Activated T-cell treated with anti-CD3 and anti-CD28 coated beads, Interleukin-2, amount 50 U/mL, for 4 hours (primary cell): ENCODE results near the gene CRHBP. TPM values are rescaled to one million over a fixed set of nuclear protein-coding genes. Genes with fewer than 3 reads are reported as not detected.
"Not testable (repeated sequence)": the region's sequence is repeated elsewhere in the genome, so short reads cannot be mapped to it uniquely, and the experiment has no call there.

Experiments used
- ATAC-seq, 2 donors: fragments of 200-7000 bp; cut with Tn5 transposase; one replicate each; pipeline ENCODE4 v1.10.0; 2021
- DNase-seq: peaks from one replicate; pipeline ENCODE4 v3.0.0-alpha.2; 2020
- H3K27me3 Mint-ChIP-seq: one replicate; pipeline ENCODE4 v1.8.0; 2021; ENCODE audit warnings: low read depth, mixed read lengths
- H3K36me3 Mint-ChIP-seq: one replicate; pipeline ENCODE4 v1.8.0; 2022; ENCODE audit warnings: mixed read lengths; ENCODE audit not compliant: insufficient read depth
- H3K4me1 Mint-ChIP-seq: one replicate; pipeline ENCODE4 v1.8.0; 2021; ENCODE audit warnings: low read depth, mixed read lengths
- H3K4me3 Mint-ChIP-seq: one replicate; pipeline ENCODE4 v1.8.0; 2021; ENCODE audit warnings: mild to moderate bottlenecking, moderate library complexity, mixed read lengths
- H3K9me3 Mint-ChIP-seq: one replicate; pipeline ENCODE4 v1.8.0; 2021; ENCODE audit warnings: mixed read lengths
- total RNA-seq, 3 donors: library from RNA; stranded (reverse); gene quantifications; one replicate each; pipeline ENCODE4 v1.2.1, GENCODE V29; 2021

CRHBP gene
- total RNA-seq, 3 donors from 2014 or later, result not detected

DNA sequence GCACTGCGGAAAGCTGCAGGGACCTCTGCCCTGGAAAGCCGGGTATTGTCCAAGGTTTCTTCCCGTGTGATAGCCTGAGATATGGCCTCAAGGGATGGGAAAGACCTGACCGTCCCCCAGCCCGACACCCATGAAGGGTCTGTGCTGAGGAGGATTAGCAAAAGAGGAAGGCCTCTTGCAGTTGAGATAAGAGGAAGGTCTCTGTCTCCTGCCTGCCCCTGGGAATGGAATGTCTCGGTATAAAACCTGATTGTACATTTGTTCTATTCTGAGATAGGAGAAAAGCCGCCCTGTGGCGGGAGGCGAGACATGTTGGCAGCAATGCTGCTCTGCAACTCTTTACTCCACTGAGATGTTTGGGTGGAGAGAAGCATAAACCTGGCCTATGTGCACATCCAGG is 7.6 kb upstream of the CRHBP start:
- not testable (repeated sequence) for H3K9me3 Mint-ChIP-seq, ATAC-seq, H3K4me3 Mint-ChIP-seq, H3K36me3 Mint-ChIP-seq, H3K4me1 Mint-ChIP-seq, DNase-seq
- H3K27me3 Mint-ChIP-seq, result peaks cover 11% of the 10 kb centered on the region

DNA sequence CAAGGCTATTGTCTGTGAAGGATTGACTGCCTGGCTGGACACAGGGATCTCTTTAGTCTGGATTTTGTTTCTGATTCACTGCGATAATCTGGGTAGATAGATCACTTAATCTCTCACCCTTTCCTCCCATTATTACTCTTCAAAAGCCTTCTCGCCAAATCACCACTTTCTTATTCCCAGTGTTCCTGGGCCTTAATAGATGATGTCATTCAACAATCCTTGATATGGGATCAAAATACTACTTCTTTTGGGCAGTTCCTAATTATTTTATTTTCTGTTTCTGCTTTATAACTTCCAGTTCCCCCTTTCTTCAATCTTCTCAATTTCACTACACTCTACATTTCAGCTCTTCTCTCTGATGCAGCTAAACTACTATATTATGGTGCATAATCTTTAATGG is 6.8 kb upstream of the CRHBP start:
- Mint-ChIP-seq H3K27me3 (peaks cover 11% of the 10 kb centered on the region), H3K4me3 (no peak overlapping the region), H3K36me3 (no peaks in the 10 kb centered on the region), H3K9me3 (no peaks in the 10 kb centered on the region), H3K4me1 (no peaks in the 10 kb centered on the region)
- ATAC-seq, result no peak
- no peak for DNase-seq

DNA sequence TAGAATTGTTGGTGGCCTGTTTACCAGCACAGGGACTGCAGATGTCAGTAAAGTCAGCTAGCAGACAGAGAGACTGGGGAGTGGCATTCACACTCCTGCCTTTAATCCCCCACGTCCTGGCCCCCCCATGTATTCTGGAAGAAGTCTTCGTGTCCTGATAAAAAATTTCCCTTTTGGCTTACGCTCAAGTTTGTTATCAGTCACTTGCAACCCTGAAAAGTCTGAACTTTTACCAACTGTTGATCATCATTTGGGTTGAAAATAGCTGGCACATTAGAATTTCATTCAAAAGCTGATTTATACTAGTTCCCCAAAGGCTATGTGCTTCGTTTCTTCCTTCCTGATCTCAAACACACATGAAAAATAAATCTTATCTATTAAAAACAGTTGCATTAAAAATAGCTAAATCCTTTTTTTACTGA is 5.8 kb upstream of the CRHBP start:
- no peak overlapping the region for H3K4me3 Mint-ChIP-seq
- DNase-seq, result no peak
- H3K36me3 Mint-ChIP-seq, result no peaks in the 10 kb centered on the region
- ATAC-seq, result no peak
- H3K4me1 Mint-ChIP-seq, result no peaks in the 10 kb centered on the region
- H3K9me3 Mint-ChIP-seq, result no peaks in the 10 kb centered on the region
- H3K27me3 Mint-ChIP-seq, result peaks cover 13% of the 10 kb centered on the region

DNA sequence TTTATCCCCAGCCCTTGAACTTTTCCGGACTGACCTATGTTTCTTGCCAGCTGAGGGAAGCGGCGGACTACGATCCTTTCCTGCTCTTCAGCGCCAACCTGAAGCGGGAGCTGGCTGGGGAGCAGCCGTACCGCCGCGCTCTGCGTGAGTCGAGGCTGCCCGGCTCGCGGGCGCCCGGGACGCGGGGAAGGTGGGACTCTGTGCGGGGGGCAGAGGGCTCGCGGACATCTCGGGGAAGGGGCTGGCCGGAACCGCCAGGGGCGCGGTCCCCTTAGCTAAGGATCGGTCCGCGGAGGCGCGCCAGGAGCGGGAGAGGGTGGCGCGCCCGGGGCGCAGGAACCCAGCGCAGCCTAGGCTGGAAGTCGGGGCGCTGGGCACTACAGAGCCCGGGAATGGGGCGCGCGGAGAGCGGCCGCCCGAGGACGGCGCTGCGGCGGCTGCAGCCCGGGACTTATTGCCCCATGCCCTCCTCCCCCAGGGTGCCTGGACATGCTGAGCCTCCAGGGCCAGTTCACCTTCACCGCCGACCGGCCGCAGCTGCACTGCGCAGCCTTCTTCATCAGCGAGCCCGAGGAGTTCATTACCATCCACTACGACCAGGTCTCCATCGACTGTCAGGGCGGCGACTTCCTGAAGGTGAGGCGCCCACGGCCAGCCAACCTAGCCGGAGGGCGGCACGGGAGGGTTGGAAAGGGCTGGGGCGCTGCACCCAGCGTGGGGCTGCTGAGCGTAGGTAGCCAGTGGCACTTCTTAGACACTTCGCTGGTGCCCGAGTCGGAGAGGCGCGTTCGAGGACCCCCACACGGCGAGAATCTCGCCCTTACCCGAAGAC is 922 bp downstream of the CRHBP start:
- Mint-ChIP-seq H3K9me3 (no peaks in the 10 kb centered on the region), H3K27me3 (peaks cover 35% of the 10 kb centered on the region), H3K4me3 (no peak overlapping the region), H3K36me3 (no peaks in the 10 kb centered on the region), H3K4me1 (peaks cover 3% of the 10 kb centered on the region)
- DNase-seq (no peak), ATAC-seq (peak in 1 of 2 donors; percentile 53)

DNA sequence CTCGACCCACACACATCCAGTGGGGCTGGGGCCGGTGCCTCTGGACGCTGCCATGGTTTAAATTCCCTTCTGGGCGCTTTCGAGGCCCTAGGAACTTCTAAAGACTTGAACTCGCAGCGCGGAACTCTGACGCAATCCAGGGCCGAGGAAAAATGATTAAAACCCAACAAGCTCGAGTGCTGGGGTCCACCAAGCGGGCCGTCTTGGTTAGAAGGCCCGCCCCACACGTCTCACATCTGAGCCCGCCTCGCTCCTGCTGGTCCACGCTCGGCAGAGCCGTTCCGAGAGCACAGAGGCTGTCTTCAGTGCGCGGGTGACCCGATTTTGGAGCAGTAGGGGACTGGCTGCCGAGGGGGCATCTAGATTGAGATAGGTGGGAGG is 1.5 kb downstream of the CRHBP start:
- no peaks in the 10 kb centered on the region for H3K9me3 Mint-ChIP-seq
- no peaks in the 10 kb centered on the region for H3K36me3 Mint-ChIP-seq
- H3K27me3 Mint-ChIP-seq, result peaks cover 35% of the 10 kb centered on the region
- DNase-seq (no peak), ATAC-seq (no peak)
- peaks cover 3% of the 10 kb centered on the region for H3K4me1 Mint-ChIP-seq
- H3K4me3 Mint-ChIP-seq, result no peak overlapping the region

DNA sequence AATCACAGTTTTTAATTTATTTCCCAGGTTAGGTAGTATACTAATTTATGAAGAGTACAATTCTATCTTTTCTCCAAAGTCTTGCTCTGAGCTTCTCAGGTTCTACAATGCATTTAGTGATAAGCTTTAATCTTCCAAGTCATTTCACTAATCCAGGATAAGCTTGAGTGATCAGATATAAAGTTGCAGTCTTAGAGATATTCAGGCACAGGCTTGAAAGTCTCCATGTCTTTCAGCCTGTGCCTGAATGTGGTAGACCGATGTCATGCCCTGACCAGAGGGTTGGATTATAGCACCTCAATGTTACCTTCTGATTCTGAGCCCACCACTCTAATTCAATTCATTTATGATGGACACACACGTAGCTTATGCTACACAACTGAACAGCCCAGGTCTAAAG is 3.2 kb downstream of the CRHBP start:
- Mint-ChIP-seq H3K9me3 (no peaks in the 10 kb centered on the region), H3K4me3 (no peak overlapping the region), H3K36me3 (no peaks in the 10 kb centered on the region), H3K4me1 (peaks cover 10% of the 10 kb centered on the region), H3K27me3 (peaks cover 35% of the 10 kb centered on the region)
- DNase-seq, result no peak
- ATAC-seq, result no peak

DNA sequence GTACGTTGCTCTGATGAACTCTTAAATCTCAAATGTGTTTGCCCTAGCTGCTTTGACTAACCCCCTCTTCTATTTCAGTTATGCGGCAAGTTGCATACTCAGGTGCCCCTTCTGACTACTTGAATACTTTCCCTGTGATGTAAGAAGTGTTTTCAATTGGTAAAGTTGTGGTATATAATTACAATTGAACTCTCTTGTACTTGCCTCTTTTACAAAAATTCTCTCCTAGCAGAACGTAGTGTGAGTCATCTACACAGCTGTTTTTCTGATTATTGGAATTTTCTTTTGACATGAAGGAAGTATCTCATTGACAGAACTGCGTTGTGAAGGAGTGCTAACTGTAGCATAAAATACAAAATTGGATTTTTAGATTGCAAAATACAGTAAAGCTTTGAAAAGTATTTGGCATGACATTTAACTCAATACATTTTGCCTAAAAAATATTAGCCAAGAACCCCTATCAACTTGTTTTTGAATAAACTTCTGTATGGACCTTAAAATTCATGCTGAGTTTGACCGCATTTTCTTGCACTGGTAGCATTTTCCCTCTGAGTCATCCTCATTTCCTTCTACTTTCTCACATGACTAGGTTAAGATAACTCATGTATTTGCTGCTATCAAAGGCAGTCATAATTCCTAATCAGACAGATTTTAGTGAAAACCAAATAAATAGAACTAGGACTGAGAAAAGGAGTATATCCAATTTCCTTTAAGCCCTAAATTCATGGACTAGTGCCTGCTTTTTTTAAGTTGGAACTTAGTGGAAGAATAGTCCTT is 6.3 kb downstream of the CRHBP start:
- no peaks in the 10 kb centered on the region for H3K9me3 Mint-ChIP-seq
- ATAC-seq, result peak in 1 of 2 donors; percentile 50
- no peak overlapping the region for H3K4me3 Mint-ChIP-seq
- peaks cover 20% of the 10 kb centered on the region for H3K27me3 Mint-ChIP-seq
- H3K4me1 Mint-ChIP-seq, result peaks cover 8% of the 10 kb centered on the region
- no peak for DNase-seq
- H3K36me3 Mint-ChIP-seq, result no peaks in the 10 kb centered on the region

DNA sequence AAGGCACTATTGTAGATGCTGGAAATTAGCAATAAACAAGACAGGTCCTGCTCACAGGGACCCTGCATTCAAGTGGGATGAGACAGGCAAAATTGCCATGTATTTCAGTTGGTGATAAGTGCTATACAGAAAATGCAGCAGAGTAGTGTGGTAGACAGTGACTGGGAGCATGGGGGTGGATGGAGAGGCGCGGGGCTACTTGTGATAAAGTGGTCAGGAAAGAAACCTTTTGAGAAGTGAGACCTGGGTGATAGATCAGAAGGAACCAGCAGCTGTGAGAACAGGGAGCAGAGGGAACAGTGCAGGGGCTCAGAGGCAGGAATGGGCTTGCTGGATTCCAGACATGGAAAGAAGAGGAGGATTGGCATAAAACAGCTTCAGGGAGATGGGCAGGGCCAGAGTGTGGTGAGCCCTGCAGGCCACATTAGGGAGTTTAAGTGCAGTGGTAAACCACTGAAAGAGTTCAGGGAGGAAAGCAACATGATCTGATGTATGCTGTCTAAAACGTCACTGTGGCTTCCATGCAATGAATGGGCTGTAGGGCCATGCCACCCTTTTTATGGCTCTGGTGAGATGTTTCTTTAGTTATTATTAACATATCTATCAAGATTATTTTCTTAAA is 7.3 kb downstream of the CRHBP start:
- Mint-ChIP-seq H3K4me1 (peaks cover 8% of the 10 kb centered on the region), H3K9me3 (no peaks in the 10 kb centered on the region), H3K36me3 (no peaks in the 10 kb centered on the region), H3K4me3 (no peak overlapping the region), H3K27me3 (peaks cover 10% of the 10 kb centered on the region)
- ATAC-seq, result no peak
- no peak for DNase-seq

DNA sequence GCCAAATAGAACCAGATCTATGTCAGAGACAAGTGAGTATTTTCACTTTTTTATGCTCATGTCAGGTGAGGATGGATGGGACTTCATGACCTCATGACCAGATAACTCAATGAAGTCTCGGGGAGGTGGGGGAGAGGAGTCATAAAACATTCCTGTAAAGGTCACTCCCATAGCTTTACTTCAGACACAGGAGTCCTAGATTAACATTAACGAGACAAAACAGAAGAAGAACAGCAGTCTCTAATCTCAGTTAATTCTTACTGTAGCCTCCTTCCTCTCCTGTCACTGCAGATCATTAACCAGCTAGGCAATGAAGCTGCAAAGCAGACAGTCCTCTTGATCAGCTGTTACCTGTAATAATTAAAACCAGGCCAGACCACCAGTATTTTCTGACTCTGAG is 11.2 kb downstream of the CRHBP start:
- DNase-seq, result no peak
- Mint-ChIP-seq H3K4me3 (no peak overlapping the region), H3K4me1 (peaks cover 8% of the 10 kb centered on the region), H3K9me3 (no peaks in the 10 kb centered on the region), H3K36me3 (no peaks in the 10 kb centered on the region), H3K27me3 (peaks cover 2% of the 10 kb centered on the region)
- ATAC-seq, result no peak

DNA sequence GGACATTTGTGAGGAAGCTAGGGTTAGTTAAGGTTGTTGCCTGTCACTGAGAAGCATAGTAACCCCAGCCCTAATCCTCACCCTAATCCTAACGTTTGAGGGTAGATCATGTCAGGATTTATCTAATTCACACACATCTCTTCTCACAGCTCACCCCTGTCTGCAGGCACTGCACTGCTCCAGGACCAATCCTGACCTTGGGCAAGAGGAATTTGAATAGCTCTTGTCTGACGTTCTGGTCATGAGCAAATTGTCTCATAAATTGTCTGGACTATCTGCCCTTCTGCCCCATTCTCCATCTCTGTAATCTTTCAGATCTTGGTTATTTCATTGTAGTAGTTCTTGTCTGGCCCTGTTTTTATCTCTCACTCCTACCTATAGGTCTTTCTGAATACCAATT is 18.7 kb downstream of the CRHBP start:
- DNase-seq (no peak), ATAC-seq (no peak)
- H3K4me3 Mint-ChIP-seq, result no peak overlapping the region
- H3K4me1 Mint-ChIP-seq, result no peaks in the 10 kb centered on the region
- no peaks in the 10 kb centered on the region for H3K36me3 Mint-ChIP-seq
- H3K27me3 Mint-ChIP-seq, result peaks cover 10% of the 10 kb centered on the region
- H3K9me3 Mint-ChIP-seq, result no peaks in the 10 kb centered on the region

DNA sequence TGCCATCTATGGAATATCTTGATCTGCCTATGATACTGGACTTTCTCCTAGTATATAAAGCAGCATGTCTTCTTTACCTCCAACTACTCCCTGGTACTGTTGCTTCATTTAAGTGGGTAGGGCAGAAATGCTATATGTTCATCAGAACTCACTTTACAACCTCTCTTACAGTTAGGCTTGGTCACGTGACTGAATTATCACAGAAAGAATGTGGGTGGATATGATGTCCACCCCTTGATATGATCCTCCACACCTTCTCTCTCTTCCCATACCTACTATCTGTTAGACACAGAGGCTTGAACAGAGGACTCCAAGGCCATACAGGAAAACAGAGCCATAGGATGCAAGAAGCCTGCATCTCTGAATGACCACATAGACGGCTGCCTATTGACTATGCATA is 19.8 kb downstream of the CRHBP start:
- no peaks in the 10 kb centered on the region for H3K9me3 Mint-ChIP-seq
- no peak for ATAC-seq
- no peak overlapping the region for H3K4me3 Mint-ChIP-seq
- no peaks in the 10 kb centered on the region for H3K36me3 Mint-ChIP-seq
- no peak for DNase-seq
- no peaks in the 10 kb centered on the region for H3K4me1 Mint-ChIP-seq
- H3K27me3 Mint-ChIP-seq, result peaks cover 10% of the 10 kb centered on the region

DNA sequence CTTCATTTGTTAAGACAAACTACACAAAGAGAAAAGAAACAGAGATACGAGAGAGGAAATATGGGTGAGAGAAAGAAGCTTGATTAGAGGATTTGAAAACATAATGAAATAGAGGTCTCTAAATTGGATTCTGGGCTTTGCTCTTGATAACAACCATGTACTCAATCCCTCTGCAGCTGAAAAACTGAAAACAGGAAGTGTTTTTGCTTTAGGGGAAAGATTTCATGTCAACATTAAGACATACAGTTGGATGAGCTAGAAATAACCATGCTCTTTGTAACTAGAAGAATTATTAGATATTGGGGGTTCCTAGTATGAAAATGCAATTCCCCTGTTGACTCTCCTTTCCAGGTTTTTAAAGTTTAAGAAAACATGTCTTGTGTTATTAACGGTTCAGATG is 21.9 kb downstream of the CRHBP start:
- Mint-ChIP-seq H3K9me3 (no peaks in the 10 kb centered on the region), H3K27me3 (peaks cover 4% of the 10 kb centered on the region), H3K4me3 (no peak overlapping the region), H3K36me3 (no peaks in the 10 kb centered on the region), H3K4me1 (no peaks in the 10 kb centered on the region)
- DNase-seq, result no peak
- no peak for ATAC-seq

DNA sequence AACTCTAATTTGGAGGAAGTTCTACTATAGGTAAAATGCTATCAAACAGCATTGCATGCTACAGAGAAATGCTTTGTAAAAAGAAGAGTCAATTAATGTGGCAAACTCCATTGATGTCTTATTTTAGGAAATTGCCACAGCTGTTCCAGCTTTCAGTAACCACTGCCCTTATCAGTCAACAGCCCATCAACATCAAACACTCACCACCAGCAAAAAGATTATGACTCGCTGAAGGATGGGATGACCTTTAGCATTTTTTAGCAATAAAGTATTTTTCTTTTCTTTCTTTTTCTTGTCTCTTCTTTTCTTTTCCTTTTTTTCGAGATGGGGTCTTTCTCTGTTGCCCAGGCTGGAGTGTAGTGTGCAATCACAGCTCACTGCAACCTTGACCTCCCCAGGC is 26.0 kb downstream of the CRHBP start:
- Mint-ChIP-seq H3K27me3 (peaks cover 2% of the 10 kb centered on the region), H3K9me3 (no peaks in the 10 kb centered on the region), H3K4me1 (no peaks in the 10 kb centered on the region), H3K4me3 (no peak overlapping the region), H3K36me3 (no peaks in the 10 kb centered on the region)
- no peak for ATAC-seq
- no peak for DNase-seq

DNA sequence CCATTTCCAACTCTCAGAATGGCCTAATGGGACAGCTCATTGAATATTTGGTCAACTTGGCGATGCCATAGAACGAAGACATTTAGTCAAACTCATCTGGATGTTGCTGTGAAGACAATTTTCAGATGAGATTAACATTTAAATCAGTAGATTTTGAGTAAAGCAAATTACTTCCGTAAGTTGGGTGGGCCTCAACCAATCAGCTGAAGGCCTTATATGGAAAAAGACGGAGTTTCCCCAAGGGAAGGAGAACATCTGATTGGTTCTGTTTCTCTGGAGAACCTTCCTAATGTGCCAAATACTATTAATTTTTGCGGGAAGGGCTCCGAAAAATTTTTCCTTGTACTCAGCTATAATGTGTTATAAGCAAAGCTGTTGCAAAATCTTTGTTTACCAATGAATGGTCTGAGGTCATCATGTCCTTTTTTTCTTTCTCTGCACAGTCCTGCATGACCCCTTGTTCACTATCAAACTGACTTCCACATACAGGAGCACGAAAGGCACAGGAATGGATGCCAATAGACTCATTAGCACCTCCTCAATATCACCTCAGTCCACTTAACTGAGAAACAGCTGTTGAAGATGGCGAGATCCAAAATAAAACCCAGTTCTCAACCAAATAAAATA is 27.8 kb downstream of the CRHBP start:
- Mint-ChIP-seq H3K4me3 (no peak overlapping the region), H3K9me3 (no peaks in the 10 kb centered on the region), H3K27me3 (peaks cover 2% of the 10 kb centered on the region), H3K36me3 (no peaks in the 10 kb centered on the region), H3K4me1 (no peaks in the 10 kb centered on the region)
- no peak for ATAC-seq
- DNase-seq, result no peak
